Measurements from ENCODE around the gene PTBP1. TPM values are rescaled to one million over a fixed set of nuclear protein-coding genes. Genes with fewer than 3 reads are reported as not detected.

PTBP1 gene
- total RNA-seq, 1 donor from 2014 or later: 614 TPM

DNA sequence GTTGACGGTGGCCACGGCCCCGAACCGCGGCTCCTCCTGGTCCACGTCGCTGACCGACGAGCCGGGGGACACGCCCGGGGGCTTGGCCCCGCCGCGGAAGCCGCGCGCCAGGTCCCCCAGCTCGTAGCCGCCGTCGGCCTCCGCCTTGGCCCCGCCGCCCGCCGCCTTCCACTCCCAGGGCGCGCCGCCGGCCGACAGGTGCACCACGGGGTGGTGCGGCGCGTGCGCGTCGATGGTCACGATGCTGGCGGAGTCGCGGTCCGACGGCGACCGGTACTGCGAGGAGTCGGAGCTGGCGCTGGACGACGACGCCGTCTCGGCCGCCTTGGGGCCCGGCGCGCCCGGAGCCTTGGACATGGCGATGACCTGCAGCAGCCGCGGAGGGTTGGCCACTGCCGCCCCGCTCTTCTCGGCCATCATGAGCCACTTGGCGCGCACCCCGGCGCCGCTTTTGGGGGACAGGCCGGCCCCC, 15.5 kb downstream of the PTBP1 start:
- DNase-seq (ENCODE audit: low spot score): no peak
- H3K4me3 Mint-ChIP-seq (ENCODE audit: unreplicated experiment): no peak overlapping the region
- TF ChIP-seq, protein P1, sequence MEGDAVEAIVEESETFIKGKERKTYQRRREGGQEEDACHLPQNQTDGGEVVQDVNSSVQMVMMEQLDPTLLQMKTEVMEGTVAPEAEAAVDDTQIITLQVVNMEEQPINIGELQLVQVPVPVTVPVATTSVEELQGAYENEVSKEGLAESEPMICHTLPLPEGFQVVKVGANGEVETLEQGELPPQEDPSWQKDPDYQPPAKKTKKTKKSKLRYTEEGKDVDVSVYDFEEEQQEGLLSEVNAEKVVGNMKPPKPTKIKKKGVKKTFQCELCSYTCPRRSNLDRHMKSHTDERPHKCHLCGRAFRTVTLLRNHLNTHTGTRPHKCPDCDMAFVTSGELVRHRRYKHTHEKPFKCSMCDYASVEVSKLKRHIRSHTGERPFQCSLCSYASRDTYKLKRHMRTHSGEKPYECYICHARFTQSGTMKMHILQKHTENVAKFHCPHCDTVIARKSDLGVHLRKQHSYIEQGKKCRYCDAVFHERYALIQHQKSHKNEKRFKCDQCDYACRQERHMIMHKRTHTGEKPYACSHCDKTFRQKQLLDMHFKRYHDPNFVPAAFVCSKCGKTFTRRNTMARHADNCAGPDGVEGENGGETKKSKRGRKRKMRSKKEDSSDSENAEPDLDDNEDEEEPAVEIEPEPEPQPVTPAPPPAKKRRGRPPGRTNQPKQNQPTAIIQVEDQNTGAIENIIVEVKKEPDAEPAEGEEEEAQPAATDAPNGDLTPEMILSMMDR (IDR thresholded peaks at IDR 0.05; ENCODE audit: unreplicated experiment): no peak
- H3K27ac Mint-ChIP-seq (ENCODE audit: unreplicated experiment): no peak overlapping the region
- H3K9me3 Mint-ChIP-seq (ENCODE audit: unreplicated experiment): no peaks in the 10 kb centered on the region
- H3K36me3 Mint-ChIP-seq (ENCODE audit: low read depth, unreplicated experiment): peaks cover 39% of the 10 kb centered on the region
- peaks cover 34% of the 10 kb centered on the region for H3K27me3 Mint-ChIP-seq (ENCODE audit: unreplicated experiment)
- peaks cover 9% of the 10 kb centered on the region for H3K4me1 Mint-ChIP-seq (ENCODE audit: unreplicated experiment)

DNA sequence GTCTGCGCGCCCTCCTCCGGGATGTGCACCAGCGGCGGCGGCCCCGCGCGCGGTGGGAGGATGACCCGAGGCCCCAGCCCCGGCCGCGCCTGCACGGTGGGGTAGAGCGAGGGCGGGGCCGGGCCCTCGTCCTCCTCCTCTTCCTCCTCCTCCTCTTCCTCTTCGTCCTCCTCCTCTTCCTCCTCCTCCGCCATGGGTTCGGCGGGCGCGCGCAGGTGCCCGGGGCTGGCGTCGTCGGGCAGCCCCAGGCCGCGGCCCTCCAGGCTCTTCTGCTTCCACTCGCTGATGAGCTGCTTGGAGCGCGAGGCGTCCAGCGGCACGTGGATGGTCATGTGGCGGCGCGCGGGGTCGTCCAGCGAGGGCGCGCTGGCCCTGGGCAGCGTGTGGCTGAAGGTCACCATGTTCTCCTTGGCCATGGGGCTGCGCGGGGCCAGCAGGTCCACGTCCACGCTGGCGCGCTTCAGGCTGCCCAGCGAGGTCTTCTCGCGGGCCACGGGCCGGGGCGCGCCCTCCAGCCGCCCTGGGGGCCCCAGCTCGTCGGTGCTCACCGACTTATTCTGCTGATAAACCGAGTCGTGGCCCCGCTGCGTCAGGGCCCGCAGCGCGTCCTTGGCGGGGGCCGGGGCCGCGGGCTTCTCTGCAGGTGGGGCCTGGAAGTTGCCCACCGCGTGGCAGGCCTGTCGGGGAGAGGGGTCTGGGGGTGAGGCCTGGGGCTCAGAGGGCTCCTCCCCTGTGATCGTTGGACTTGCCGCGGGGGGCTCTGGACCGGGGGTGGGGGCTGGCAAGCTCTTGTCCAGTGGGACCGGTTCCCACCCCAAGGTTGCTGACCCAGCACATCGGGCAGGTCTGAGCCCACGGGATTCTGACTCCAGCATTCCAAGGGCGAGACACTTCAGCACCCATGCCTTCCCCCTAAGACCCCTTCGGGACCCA, 16.2 kb downstream of the PTBP1 start:
- Mint-ChIP-seq H3K27ac (ENCODE audit: unreplicated experiment) (no peak overlapping the region), H3K4me1 (ENCODE audit: unreplicated experiment) (peaks cover 8% of the 10 kb centered on the region), H3K27me3 (ENCODE audit: unreplicated experiment) (peaks cover 32% of the 10 kb centered on the region), H3K9me3 (ENCODE audit: unreplicated experiment) (no peaks in the 10 kb centered on the region), H3K4me3 (ENCODE audit: unreplicated experiment) (peak overlapping the region; percentile 81), H3K36me3 (ENCODE audit: low read depth, unreplicated experiment) (peaks cover 36% of the 10 kb centered on the region)
- DNase-seq (ENCODE audit: low spot score): no peak
- TF ChIP-seq, protein P1 (IDR thresholded peaks at IDR 0.05; ENCODE audit: unreplicated experiment): no peak

DNA sequence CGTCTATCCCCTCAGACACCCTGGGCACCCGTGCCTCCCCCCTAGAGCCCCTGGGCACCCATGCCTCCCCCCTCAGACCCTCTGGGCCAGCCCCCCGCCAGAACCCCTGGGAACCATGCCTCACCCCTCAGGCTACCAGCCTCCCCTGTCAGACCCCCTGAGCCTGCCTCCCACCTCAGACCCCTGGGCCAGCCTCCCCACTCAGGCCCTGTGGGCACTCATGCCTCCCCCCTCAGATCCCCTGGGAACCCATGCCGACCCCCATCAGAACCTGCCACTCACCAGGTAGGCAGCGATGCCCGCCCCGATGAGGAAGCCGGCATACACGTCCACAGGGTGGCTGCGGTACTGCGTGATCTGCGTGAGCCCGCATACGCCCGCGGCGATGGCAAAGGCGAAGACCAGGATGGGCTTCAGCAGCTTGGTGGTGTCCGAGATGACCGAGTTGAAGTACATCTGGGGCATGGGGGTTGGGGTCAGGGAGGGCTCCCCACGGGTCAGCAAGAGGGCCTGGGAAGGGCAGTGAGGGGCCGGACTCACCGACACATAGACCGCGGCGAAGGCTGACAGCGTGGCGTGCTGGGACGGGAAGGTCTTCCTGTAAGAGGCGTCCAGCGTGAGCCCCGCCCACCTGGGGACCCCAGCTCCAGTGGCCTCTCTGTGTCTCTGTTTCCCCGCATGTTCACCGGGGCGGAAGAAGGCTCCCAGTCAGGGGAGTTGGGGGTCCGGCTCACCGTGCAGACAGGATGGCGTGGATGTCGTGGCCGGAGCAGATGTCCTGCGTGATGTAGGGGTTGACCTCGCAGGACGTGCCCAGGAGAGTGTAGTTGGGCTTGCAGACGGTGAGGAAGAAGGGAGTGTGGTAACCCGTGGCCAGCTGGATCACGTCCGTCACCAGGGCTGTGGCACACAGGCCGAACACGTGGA, 17.2 kb downstream of the PTBP1 start:
- Mint-ChIP-seq H3K4me1 (ENCODE audit: unreplicated experiment) (peaks cover 8% of the 10 kb centered on the region), H3K9me3 (ENCODE audit: unreplicated experiment) (no peaks in the 10 kb centered on the region), H3K27ac (ENCODE audit: unreplicated experiment) (peak overlapping the region; percentile 94), H3K4me3 (ENCODE audit: unreplicated experiment) (peak overlapping the region; percentile 81), H3K27me3 (ENCODE audit: unreplicated experiment) (peaks cover 33% of the 10 kb centered on the region), H3K36me3 (ENCODE audit: low read depth, unreplicated experiment) (peaks cover 36% of the 10 kb centered on the region)
- DNase-seq (ENCODE audit: low spot score): no peak
- TF ChIP-seq, protein P1 (IDR thresholded peaks at IDR 0.05; ENCODE audit: unreplicated experiment): no peak

DNA sequence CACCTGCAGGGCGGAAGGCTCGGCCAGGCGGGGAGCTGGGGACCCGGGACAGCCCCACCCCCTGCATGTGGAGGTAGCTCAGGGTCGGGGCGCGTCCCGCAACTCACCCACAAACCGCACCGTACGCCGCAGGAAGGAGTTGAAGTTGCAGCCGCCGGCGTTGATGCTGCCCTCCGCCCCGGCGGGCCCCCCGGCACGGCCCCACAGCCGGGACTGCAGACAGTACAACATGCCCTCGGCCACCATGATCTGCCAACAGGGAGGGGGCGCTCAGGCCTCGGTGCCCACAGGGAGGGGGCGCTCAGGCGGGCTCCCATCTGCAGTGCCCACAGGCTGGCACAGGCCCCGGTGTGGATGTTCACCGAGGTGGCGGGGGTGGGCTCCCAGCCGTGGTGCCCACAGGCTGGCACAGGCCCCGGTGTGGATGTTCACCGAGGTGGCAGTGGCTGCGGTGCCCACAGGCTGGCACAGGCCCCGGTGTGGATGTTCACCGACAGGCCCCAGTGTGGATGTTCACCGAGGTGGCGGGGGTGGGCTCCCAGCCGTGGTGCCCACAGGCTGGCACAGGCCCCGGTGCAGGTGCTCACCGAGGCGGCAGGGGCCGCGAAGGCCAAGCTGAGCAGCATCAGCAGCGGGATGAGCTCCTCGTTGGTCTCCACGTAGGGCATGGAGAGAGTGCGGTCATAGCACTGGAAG, 18.0 kb downstream of the PTBP1 start:
- Mint-ChIP-seq H3K27me3 (ENCODE audit: unreplicated experiment) (peaks cover 32% of the 10 kb centered on the region), H3K4me1 (ENCODE audit: unreplicated experiment) (peaks cover 8% of the 10 kb centered on the region), H3K9me3 (ENCODE audit: unreplicated experiment) (no peaks in the 10 kb centered on the region), H3K27ac (ENCODE audit: unreplicated experiment) (peak overlapping the region; percentile 94), H3K4me3 (ENCODE audit: unreplicated experiment) (peak overlapping the region; percentile 81), H3K36me3 (ENCODE audit: low read depth, unreplicated experiment) (peaks cover 30% of the 10 kb centered on the region)
- no peak for DNase-seq (ENCODE audit: low spot score)
- TF ChIP-seq, protein P1 (IDR thresholded peaks at IDR 0.05; ENCODE audit: unreplicated experiment): no peak

All from endothelial cell (in vitro differentiated cells).